ENCODE data around the gene PXYLP1. TPM values are rescaled to one million over a fixed set of nuclear protein-coding genes. Genes with fewer than 3 reads are reported as not detected.
A peak's percentile ranks its signal among the peaks of the same experiment; 100 is the strongest.

The PXYLP1 gene
- total and polyA plus RNA-seq, 9 of the 15 experiments (the other 6 are each of a cell fraction or from before 2014, with no cell fraction given): 0.80 to 2.9 (median 1.3) TPM

- TF ChIP-seq C11orf30 (IDR thresholded peaks at IDR 0.05; ENCODE audit: low read depth) (peak; percentile 16; the same call in 1 of the 2 replicates), NR0B1 (IDR thresholded peaks at IDR 0.05; ENCODE audit: partially characterized antibody) (no peak), GATAD2A (IDR thresholded peaks at IDR 0.05) (0 out of 2 replicates have a peak, but pooled peaks have one; percentile 72), MBD2 (IDR thresholded peaks at IDR 0.05; ENCODE audit: borderline replicate concordance, low read depth) (peak; percentile 79), ZNF644 (tag; IDR thresholded peaks at IDR 0.05; ENCODE audit: low read depth) (peak; percentile 32; the same call in 1 of the 2 replicates), CXXC5 (CRISPR knock-in tag; IDR thresholded peaks at IDR 0.05) (peak; percentile 57), REST (IDR thresholded peaks at IDR 0.05; ENCODE audit: borderline replicate concordance) (0 out of 2 replicates have a peak, but pooled peaks have one; percentile 9), REST (CRISPR knock-in tag; IDR thresholded peaks at IDR 0.05; ENCODE audit: low read depth) (no peak), ZNF347 (CRISPR knock-in tag; IDR thresholded peaks at IDR 0.05; ENCODE audit: low read depth) (no peak), CBFB (CRISPR knock-in tag; IDR thresholded peaks at IDR 0.05) (no peak), HIVEP1 (CRISPR knock-in tag; IDR thresholded peaks at IDR 0.05) (no peak), POLR2G (IDR thresholded peaks at IDR 0.05; ENCODE audit: low read depth, low read length) (no peak), MAX (CRISPR knock-in tag; IDR thresholded peaks at IDR 0.05) (no peak; the same call in 1 of the 2 replicates), CEBPB (tag; IDR thresholded peaks at IDR 0.05) (no peak), GMEB1 (CRISPR knock-in tag; IDR thresholded peaks at IDR 0.05) (no peak), HEY1 (CRISPR knock-in tag; IDR thresholded peaks at IDR 0.05; ENCODE audit: borderline replicate concordance) (no peak)
These were observed 100.0 kb downstream of the PXYLP1 start (continued) for GRCh38 chr3:141331377-141332318.

Data from K562 (cell line).